SJCRH30 (cell line): Measurements from ENCODE around the gene SPRR2E. TPM values are rescaled to one million over a fixed set of nuclear protein-coding genes. Genes with fewer than 3 reads are reported as not detected.
"Not testable (repeated sequence)": the region's sequence is repeated elsewhere in the genome, so short reads cannot be mapped to it uniquely, and the experiment has no call there.

ENCODE experiments used
- DNase-seq, 2 experiments: peaks; one replicate each; pipeline ENCODE4 v3.0.0-alpha.2; 2015 to 2020
- H3K27ac ChIP-seq: fragments of 250-450 bp; sonication (Bioruptor Pico); 2 replicates; pipeline ENCODE4 v1.5.1; 2020; ENCODE audit warnings: mild to moderate bottlenecking, moderate library complexity
- H3K27me3 ChIP-seq: fragments of 250-450 bp; sonication (Bioruptor Pico); 2 replicates; pipeline ENCODE4 v1.5.1; 2020; ENCODE audit warnings: mild to moderate bottlenecking, moderate library complexity
- H3K36me3 ChIP-seq: fragments of 250-450 bp; sonication (Bioruptor Pico); 2 replicates; pipeline ENCODE4 v1.5.1; 2020; ENCODE audit warnings: mild to moderate bottlenecking, moderate library complexity
- H3K4me1 ChIP-seq: fragments of 250-450 bp; sonication (Bioruptor Pico); 2 replicates; pipeline ENCODE4 v1.5.1; 2020; ENCODE audit warnings: mild to moderate bottlenecking, moderate library complexity
- H3K4me3 ChIP-seq: fragments of 250-450 bp; sonication (Bioruptor Pico); 2 replicates; pipeline ENCODE4 v1.5.1; 2020; ENCODE audit warnings: mild to moderate bottlenecking, moderate library complexity
- H3K9me3 ChIP-seq: fragments of 250-450 bp; sonication (Bioruptor Pico); replicated peaks from 2 replicates; pipeline ENCODE4 v1.5.1; 2020; ENCODE audit warnings: mild to moderate bottlenecking, moderate library complexity
- total RNA-seq: library from RNA; depleted of rRNA; stranded (reverse); fragments of >200 nt; shearing (Covaris generic); gene quantifications from 2 replicates; pipeline ENCODE4 v1.2.3, GENCODE V29; 2014

Gene SPRR2E
- total RNA-seq, 1 experiment from 2014 or later, result not detected

DNA sequence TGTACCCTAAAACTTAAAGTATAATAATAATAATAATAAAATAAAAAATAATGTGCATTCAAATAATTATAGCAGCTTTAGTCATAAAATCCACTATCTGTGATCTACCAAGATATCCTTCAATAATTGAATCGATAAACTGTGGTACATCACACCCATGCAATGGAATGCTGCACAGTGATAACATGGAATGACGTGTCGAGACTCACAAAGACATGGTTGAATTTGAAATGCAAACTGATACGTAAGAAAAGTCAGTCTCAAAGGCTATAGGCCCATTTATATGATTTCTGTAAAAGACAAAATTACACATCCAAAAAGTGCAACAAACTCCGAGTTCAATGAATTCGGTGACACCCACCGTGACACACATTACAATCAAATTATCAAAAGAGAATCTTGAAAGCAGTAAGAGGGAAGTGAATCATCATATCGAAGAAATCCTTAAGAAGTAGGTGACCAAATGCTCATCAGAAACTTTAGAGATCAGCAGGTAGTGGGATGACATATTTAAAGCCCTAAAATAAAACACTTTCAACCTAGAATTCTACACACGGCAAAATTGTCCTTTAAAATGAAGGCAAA, 5.2 kb upstream of the SPRR2E start:
- Histone ChIP-seq H3K27me3 (no peaks in the 10 kb centered on the region), H3K4me3 (no peak overlapping the region), H3K36me3 (no peaks in the 10 kb centered on the region), H3K27ac (no peak overlapping the region), H3K9me3 (no peaks in the 10 kb centered on the region), H3K4me1 (no peaks in the 10 kb centered on the region)
- DNase-seq, result no peak

DNA sequence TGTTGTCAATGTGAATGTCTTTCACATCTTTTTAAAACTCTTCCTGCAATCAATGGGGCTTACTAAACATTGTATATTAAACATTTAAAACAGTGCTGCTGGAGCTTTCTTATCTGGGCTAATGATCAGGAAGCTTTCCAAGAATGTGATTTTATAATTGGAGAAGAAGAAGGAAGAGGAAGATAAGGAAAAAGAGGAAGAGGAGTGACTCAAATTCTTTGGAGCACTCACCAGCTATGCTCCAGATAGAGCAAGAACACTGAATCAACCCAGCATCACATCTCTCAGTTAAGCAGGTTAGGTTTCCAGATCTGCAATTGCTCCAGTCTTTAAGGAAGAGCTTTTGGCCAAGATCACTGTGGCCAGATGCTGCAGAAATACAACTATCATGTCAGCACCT, 1.4 kb upstream of the SPRR2E start:
- Histone ChIP-seq H3K4me3 (no peak overlapping the region), H3K27me3 (no peaks in the 10 kb centered on the region), H3K36me3 (no peaks in the 10 kb centered on the region), H3K4me1 (no peaks in the 10 kb centered on the region), H3K27ac (no peak overlapping the region), H3K9me3 (no peaks in the 10 kb centered on the region)
- DNase-seq, result no peak

DNA sequence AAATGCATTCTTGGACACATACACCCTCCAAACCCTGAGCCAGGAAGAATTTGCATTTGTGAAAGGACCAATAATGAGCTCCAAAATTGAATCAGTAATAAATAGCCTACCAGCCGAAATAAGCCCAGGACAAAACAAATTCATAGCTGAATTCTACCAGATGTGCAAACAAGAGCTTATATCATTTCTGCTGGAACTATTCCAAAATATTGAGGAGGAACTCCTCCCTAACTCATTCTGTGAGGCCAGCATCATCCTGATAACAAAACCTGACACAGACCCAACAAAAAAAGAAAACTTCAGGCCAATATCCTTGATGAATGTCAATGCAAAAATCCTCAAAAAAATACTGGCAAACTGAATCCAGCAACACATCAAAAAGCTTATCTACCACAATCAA, 6.7 kb downstream of the SPRR2E start:
- Histone ChIP-seq H3K4me1 (no peaks in the 10 kb centered on the region), H3K27ac (no peak overlapping the region), H3K9me3 (no peaks in the 10 kb centered on the region), H3K4me3 (no peak overlapping the region), H3K27me3 (no peaks in the 10 kb centered on the region), H3K36me3 (no peaks in the 10 kb centered on the region)
- no peak for DNase-seq

DNA sequence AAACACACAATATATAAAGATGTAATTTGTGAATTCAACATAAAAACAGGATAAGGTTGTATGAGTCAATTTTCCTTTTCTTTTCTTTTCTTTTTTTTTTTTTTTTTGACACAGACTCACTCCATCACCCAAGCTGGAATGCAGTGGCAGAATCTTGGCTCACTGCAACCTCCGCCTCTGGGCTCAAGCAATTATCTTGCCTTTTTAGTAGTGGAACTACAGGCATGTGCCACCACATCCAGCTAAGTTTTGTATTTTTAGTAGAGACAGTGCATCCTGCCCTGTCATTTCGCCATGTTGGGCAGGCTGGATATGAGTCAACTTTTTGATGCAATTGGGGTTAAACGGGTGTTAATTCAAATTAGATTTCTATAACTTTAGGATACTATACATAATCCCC, 12.6 kb downstream of the SPRR2E start:
- no peaks in the 10 kb centered on the region for H3K9me3 ChIP-seq

DNA sequence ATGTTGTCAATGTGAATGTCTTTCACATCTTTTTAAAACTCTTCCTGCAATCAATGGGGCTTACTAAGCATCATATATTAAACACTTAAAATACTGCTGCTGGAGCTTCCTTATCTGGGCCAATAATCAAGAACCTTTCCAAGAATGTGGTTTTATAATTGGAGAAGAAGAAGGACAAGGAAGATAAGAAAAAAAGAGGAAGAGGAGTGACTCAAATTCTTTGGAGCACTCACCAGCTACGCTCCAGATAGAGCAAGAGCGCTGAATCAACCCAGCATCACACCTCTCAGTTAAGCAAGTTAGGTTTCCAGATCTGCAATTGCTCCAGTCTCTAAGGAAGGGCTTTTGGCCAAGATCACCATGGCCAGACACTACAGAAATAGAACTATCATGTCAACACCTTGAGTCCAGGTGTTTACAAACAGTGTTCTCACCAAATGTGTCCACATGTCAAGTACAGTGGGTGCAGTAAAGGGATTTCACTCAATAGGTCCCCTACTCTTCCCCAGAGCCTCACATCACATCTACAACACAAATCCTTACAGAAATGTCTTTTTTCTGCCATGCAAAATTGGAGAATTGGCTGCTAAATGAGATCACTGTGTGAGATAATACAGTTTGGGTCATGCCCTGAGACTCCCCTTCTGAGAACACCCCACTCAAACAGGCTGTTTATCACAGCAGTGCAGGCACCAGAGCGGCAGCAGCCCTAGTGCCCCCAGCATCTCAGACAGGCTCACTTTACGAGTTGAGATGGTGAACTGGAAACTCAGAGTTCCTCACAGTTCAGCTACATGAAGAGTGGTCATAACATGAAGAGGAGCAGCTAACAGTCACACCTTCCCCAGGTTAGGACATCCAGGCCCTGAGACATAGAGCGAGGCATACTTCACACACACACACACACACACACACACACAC, 21.3 kb downstream of the SPRR2E start:
- Histone ChIP-seq H3K27me3 (no peaks in the 10 kb centered on the region), H3K36me3 (no peaks in the 10 kb centered on the region), H3K4me1 (no peaks in the 10 kb centered on the region), H3K9me3 (no peaks in the 10 kb centered on the region), H3K4me3 (no peak overlapping the region), H3K27ac (no peak overlapping the region)
- no peak for DNase-seq

More for the DNA sequence above, 12.6 kb downstream of the SPRR2E start:
- Histone ChIP-seq H3K27me3 (no peaks in the 10 kb centered on the region), H3K4me1 (no peaks in the 10 kb centered on the region), H3K4me3 (no peak overlapping the region), H3K27ac (no peak overlapping the region), H3K36me3 (no peaks in the 10 kb centered on the region)
- DNase-seq, result no peak

DNA sequence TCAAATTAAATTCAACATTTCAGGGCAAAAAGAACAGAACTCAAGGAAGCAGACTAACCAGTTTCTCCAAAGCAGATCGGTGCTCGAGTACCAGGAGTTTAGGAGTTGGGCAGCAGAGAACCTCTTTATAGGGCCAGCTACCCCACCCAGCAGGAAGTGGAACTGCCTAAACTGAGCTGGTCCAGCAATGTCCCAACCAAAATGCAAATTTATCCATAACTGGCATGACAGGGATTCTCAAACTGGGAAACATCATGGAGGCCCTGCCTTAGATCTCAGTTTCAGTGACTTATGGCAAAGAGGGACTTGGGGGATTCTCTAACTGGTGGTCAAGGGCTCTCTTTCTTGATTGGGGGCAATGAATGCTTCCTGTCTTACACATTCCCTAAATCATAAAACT, 22.8 kb downstream of the SPRR2E start, which contains the start of gene SPRR2B:
Gene SPRR2B, minus strand, starts transcription at position 101 of the 400 bp plus-strand sequence. CDS start 772 bp downstream, outside the sequence.
- H3K9me3 ChIP-seq, result no peaks in the 10 kb centered on the region
- H3K4me3 ChIP-seq, result no peak within 1 kb of the TSS
- no peaks in the 10 kb centered on the region for H3K4me1 ChIP-seq
- no peaks in the 10 kb centered on the region for H3K27me3 ChIP-seq
- H3K27ac ChIP-seq, result no peak within 1 kb of the TSS
- no peaks in the 10 kb centered on the region for H3K36me3 ChIP-seq
- DNase-seq, result no peak

DNA sequence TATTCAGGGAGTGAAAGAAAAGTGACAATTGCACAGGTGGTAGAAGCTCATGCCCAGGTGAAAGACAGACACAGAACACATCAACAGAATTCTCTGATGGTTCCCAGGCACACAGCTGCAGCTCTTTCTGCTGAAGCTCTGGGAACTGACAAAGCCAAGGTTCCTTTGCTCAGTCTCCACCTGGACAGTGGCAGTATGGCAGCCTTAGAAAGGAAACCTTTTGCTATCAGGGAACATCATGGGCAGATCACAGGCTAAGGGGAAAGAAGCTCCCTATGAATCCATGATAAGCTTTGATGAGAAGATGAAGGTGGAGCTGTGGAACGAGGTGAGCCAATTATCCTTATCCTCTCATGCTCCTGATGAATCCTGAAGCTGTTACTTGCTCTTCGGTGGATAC, 24.1 kb downstream of the SPRR2E start:
- Histone ChIP-seq H3K4me1 (no peaks in the 10 kb centered on the region), H3K9me3 (no peaks in the 10 kb centered on the region), H3K27ac (no peak overlapping the region), H3K27me3 (no peaks in the 10 kb centered on the region), H3K4me3 (no peak overlapping the region), H3K36me3 (no peaks in the 10 kb centered on the region)
- DNase-seq, result no peak

DNA sequence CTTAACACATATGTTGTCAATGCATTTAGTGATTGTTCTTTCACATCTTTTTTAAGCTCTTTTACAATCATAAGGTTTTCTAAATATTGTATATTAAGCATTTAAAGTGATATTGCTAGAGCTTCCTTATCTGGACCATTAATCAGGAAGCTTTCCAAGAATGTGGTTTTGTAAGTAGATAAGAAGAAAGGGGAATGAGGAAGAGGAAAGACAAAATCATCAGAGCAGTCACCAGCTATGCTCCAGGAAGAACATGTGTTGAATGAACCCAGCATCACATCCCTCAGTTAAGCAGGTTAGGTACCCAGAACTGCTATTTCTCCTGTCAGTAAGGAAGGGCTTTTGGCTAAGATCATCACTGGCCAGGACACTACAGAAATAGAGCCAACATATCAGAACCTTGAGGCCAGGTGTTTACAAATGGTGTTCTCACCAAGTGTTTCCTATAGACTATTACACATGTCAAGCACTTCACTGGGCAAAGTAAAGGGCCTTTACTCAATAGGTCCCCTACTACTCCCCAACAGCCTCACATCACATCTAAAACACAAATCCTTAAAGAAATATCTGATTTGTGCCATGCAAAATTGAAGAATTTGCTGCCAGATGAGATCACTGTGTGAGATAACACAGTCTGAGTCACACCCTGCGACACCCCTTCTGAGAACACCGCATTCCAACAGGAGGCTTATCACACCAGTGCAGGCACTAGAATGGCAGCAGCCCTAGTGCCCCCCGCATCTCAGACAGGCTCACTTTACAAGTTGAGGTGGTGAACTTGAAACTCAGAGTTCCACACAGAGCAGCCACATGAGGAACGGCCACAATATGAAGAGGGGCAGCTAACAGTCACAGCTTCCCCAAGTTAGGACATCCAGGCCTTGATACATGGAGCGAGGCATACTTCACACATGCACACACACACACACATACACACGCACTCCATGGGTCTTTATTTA, 35.2 kb downstream of the SPRR2E start:
- peaks cover 3% of the 10 kb centered on the region; the same call in 1 of the 2 replicates for H3K4me1 ChIP-seq
- peak in 1 of 2 experiments; percentile 2 for DNase-seq
- H3K36me3 ChIP-seq, result no peaks in the 10 kb centered on the region
- H3K9me3 ChIP-seq, result no peaks in the 10 kb centered on the region
- H3K27me3 ChIP-seq, result no peaks in the 10 kb centered on the region; the same call in none of the 2 replicates
- no peak overlapping the region for H3K4me3 ChIP-seq
- no peak overlapping the region for H3K27ac ChIP-seq

DNA sequence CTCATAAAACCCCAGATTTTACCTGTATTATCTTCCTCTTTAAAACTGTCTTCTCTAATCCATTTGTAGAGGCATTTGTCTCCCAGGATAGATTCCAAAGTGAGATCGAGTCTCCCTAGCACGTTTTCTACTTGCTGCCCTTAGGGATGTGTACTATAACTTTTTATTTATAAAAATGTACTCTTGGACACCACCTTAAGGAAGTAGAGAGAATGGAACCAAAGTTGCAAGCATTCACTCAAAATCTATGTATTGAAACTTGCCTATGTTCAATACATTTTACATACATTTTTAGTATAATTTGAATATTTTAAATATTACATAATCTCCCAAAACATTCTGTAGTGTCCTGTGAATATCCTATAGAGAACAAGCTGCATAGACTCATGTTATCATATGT, 36.2 kb downstream of the SPRR2E start:
- DNase-seq, result no peak
- H3K4me3 ChIP-seq, result no peak overlapping the region
- no peaks in the 10 kb centered on the region for H3K9me3 ChIP-seq
- H3K27ac ChIP-seq, result no peak overlapping the region
- no peaks in the 10 kb centered on the region for H3K36me3 ChIP-seq
- no peaks in the 10 kb centered on the region; the same call in none of the 2 replicates for H3K27me3 ChIP-seq
- peaks cover 3% of the 10 kb centered on the region; the same call in 1 of the 2 replicates for H3K4me1 ChIP-seq

DNA sequence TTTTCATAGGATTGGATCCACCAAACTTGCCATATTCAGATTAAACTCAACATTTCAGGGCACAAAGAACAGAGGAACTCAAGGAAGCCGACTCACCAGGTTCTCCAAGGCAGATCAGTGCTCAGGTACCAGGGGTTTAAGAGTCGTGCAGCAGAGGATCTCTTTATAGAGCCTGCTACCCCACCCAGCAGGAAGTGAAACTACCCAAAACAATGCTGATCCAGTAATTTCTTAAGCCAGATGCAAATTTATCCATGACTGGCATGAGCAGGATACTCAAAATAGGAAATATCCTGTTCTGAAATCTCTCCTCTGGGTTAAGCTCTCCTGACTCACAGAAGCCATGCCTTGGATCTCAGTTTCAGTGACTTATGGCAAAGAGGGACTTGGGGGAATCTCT, 37.0 kb downstream of the SPRR2E start, which contains the start of gene SPRR2A:
Gene SPRR2A, minus strand, starts transcription at position 138 of the 400 bp plus-strand sequence. CDS start 777 bp downstream, outside the sequence.
- Histone ChIP-seq H3K4me1 (peaks cover 3% of the 10 kb centered on the region; the same call in 1 of the 2 replicates), H3K4me3 (no peak within 1 kb of the TSS), H3K9me3 (no peaks in the 10 kb centered on the region), H3K27ac (no peak within 1 kb of the TSS), H3K27me3 (no peaks in the 10 kb centered on the region; the same call in none of the 2 replicates), H3K36me3 (no peaks in the 10 kb centered on the region)
- no peak for DNase-seq

DNA sequence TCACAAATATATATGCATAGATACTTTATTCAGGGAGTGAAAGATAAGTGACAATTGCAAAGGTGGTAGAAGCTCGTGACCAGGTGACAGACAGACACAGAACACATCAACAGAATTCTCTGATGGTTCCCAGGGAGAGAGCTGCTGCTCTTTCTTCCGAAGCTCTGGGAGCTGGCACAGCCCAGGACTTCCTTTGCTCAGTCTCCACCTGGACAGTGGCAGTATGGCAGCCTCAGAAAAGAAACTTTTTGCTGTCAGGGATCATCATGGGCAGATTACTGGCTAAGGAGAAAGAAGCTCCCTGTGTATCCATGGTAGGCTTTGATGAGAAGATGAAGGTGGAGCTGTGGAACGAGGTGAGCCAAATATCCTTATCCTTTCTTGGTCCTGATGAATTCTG, 38.2 kb downstream of the SPRR2E start:
- not testable (repeated sequence) for DNase-seq, H3K27me3 ChIP-seq, H3K27ac ChIP-seq, H3K4me1 ChIP-seq, H3K4me3 ChIP-seq, H3K36me3 ChIP-seq, H3K9me3 ChIP-seq

DNA sequence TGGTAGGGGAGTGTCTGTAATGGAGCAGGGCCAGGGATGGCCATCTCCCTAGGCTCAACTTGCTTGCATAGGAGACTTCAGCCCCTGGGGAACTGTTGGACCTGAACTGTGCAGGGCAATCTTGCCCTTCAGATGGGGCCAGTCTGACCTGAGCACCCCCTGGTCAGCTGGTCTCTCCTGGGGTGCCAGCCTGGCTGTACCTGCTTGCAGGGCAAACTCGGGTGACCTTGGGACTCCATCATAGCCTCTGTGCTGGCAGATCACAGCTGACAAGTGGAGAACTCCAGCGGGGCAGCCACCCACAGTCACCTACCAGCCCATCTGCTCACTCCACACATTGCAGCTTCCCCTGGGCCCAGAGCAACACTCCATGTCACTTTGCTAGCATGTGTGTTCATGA, 45.1 kb downstream of the SPRR2E start:
- H3K27me3 ChIP-seq, result no peaks in the 10 kb centered on the region
- no peak overlapping the region for H3K27ac ChIP-seq
- no peak overlapping the region for H3K4me3 ChIP-seq
- no peaks in the 10 kb centered on the region for H3K4me1 ChIP-seq
- no peak for DNase-seq
- H3K36me3 ChIP-seq, result no peaks in the 10 kb centered on the region
- no peaks in the 10 kb centered on the region for H3K9me3 ChIP-seq
